ENCODE measurements around the gene YAP1.

- TF ChIP-seq CTCF (conservative IDR thresholded peaks at IDR 0.05 in 1 of 2, IDR thresholded peaks at IDR 0.05 in 1 of 2; ENCODE audit: low read depth in 1 of 2, low read length in 2 of 2) (no peak), EZH2 (IDR thresholded peaks at IDR 0.05; ENCODE audit: low read length, missing control alignments) (no peak)
Observed at GRCh38 chr11:102112509-102112821, 2.2 kb downstream of the YAP1 start.
